ENCODE measurements around the gene NOTCH2.

The NOTCH2 gene

DNA sequence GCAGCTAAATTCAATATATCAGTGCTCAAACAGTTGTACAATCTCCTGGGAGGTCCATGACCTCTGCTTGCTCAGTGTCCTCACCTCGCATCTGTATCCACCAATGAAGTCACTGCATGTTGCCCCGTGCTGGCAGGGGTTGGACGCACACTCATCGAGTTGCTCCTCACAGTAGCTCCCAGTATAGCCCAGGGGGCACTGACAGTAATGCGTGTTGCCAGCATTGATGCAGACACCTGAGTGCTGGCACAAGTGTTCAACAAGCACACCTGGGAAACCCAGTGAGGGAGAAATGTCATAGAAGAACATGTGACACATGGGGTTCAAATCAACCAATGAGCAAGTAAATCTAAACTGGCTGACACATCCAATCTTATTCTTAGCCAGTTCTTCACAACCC, 132.3 kb downstream of the NOTCH2 start:
- no peak for DNase-seq

DNA sequence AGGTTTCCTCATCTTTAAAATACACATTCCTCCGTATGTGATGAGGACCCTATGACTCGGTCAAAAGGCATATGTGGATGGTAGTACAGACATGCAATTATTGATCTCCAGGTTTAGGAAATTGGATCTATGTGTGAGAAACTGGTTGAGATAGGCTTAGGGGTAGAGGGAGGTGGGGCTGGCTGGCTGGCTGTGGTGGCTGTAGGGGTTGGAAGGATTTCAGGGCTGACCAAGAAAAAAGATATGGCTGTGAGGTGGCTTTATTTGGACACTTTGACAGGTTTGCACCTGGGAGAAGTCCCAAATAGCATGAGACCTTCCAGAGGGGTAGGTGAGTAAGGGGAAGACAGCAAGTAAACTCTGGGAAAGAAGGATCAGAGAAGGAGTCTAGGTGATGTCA, 133.5 kb downstream of the NOTCH2 start:
- DNase-seq = no peak

DNA sequence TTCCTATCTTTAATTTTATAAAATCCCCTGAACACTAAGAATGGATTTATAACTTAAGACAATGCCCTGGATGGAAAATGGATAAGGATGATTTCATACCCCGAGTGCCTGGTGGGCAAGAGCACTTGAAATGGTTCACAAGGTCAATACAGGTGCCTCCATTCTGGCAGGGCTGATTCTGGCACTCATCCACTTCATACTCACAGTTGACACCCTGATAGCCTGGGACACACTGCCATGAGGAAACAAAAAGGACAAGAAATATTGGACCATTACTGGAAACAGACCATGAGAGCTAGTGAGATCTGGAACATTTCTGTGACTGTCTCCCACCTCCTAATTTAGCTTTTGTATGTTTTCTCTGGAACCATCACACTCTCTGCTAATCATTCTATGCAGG, 134.1 kb downstream of the NOTCH2 start:
- DNase-seq = no peak

DNA sequence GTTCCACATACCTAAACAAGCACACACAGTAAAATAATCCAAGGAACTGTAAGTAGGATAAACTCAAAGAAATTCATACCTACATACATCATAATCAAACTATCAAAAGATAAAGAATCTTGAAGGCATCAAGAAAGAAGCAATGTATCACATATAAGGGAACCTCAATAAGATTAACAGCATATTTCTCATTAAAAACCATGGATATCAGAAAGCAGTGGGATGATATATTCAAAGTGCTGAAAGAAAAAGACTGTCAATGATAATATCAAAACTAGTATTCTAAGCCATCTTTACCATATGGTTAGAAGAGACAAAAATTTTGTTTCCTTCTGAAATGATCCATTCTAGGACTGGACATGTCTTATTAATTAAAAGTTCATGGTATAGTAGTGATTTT, 136.1 kb downstream of the NOTCH2 start:
- no peak for DNase-seq

DNA sequence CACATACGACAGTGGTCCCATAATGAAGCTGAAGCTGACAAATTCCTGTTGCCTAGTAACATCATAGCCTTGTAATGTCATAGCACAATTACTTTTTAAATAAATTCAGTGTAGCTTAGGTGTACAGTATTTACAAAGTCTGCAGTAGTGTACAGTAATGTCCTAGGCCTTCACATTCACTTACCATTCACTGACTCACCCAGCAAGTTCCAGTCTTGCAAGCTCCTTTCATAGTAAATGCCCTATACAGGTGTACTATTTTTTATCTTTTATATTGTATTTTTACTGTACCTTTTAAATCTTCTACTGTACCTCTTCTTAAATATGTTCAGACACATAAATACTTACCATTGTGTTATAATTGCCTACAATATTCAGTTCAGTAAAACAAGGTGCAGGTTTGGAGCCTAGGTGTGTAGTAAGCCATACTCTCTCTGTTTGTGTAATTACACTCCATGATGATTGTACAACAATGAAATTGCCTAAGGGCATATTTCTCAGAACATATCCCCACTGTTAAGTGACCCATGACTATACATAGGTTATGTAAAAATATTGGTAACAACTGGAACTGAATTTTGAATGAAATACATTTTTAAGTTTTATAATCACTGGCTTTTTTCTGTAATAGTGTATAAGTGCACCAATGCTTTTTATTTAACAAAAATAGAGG, 139.7 kb downstream of the NOTCH2 start:
- no peak for DNase-seq

DNA sequence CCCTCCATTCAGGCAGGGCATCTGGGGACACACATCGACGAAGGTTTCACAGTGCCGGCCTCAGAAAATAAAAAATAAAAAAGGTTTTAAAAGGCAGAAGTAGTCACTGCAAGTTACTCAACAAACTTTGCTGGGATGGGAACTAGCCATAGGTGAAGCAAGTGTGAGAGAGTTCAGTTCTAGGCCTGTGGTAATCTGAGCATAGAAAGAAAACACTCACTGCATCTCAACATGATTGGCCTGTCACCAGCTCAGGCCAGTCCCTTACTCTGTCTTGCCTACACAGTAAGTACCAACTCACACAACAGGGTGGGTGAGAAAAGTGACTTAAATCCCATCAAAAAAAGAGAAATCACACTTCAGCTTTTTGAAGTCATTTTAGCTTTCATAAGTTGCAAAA, 142.9 kb downstream of the NOTCH2 start:
- DNase-seq = no peak

DNA sequence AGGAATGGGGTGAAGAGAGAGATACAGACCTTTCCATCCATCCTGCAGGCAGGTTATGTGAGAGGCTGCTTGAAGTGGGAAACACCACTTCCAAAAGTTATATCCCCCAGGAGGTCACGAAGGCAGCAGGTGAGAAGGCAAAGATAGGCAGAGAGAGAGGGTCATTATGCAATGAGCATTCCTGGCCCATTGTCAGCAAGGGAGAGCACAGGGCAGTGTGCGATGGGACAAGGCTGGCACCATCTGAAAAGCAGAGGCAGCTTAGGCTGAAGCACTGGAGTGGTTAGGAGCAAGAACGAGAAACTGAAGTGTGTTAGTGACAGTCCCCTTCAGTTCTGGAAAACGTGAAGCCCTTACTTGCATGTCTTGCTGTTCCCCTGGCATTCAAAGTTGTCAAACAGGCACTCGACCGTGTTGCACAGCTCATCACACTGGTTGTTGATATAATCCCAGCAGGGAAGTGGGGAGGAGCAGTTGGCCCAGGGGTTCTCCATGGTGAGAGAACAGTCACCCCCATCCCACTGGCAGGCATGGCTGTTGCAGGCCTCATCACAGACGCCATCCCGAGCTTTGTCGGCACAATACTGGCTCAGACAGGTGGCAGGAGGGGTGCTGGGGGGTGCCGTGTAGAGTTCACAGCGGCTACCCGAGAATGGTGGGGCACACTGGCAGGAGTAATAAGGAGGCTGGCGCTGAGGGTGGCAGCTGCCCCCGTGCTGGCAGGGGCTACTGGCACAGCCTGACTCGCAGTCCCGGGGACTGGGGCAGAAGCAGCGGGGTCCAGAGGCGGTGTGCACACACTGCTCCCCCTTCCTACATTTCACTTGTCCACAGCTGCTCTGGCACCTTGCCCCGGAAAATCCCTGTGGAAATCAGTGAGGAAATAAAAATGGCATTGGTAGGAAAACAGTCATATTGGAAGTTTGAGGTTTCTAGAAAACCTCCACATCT, 144.2 kb downstream of the NOTCH2 start:
- DNase-seq = no peak

DNA sequence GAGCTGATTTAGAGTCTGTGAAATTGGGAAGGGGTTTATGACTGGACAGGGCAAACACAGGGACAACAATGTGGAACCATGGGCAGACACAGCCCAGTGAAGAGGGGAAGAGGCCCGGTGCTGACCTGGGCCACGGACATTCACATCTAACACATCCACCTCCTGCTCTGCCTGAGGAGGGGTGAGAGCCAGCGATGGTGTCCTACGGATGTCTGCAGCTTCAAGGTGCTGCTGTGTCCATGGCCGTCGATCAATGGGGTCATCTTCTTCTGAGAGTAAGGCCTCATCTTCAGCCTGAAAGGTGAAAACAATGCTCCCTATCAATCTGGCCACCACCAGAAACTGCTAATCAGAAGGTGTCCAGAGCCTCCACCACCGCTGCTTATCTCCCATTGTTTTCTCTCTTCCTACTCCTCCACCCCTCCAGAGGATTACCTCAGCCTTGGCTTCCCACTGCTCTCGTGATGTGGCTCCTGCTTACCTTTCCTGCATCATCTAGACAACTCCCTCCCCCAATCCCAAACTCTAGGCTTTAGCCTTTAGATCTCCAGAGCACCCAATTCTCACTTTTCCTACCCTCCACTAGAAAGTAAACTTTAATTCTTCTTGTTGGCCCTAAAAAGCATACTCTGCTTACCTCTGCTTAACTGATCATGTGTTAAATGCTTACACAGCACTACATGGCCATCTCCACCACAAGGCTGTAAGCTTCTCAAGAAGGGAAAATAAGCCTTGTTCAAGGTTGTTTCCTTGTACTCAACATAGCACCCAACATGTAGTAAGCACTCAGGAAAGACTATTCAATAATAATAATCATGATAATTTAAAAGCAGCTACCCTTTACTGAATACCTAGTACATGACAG, 149.1 kb downstream of the NOTCH2 start:
- DNase-seq = no peak

DNA sequence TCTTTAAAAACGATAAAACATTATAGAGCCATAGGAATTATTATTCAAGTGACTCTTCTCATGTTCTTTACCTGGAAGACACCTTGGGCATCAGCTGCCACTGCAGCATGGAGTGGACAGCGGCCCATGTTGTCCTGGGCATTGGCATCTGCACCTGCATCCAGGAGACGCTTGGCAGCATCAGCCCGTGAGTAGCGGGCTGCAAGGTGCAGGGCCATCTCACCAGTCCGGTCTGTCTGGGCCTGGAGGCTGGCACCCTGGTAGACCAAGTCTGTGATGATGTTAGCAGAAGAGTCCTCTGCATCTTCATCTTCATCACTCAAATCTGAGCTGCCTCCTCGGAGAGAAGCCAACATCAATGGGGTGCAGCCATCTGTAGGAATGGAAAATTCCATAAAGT, 150.2 kb downstream of the NOTCH2 start:
- no peak for DNase-seq

DNA sequence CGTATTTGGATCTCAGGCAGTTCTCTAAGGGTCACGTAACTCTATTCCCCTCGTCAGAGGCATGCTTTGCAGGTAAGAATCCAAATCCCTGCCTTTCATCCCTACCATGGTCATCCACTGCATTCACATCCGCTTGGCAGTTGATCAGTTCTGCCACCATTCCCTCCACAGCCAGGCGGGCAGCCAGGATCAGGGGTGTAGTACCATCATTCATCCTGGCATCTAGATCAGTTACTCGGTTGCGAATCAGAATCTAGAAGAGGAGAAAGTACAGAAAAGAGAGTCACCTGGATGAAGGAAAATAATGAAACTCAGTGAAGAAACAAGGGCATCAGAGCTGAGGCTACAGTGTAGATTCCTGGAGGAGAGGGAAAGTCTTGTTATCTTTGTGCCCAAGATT, 151.2 kb downstream of the NOTCH2 start:
- DNase-seq = no peak

DNA sequence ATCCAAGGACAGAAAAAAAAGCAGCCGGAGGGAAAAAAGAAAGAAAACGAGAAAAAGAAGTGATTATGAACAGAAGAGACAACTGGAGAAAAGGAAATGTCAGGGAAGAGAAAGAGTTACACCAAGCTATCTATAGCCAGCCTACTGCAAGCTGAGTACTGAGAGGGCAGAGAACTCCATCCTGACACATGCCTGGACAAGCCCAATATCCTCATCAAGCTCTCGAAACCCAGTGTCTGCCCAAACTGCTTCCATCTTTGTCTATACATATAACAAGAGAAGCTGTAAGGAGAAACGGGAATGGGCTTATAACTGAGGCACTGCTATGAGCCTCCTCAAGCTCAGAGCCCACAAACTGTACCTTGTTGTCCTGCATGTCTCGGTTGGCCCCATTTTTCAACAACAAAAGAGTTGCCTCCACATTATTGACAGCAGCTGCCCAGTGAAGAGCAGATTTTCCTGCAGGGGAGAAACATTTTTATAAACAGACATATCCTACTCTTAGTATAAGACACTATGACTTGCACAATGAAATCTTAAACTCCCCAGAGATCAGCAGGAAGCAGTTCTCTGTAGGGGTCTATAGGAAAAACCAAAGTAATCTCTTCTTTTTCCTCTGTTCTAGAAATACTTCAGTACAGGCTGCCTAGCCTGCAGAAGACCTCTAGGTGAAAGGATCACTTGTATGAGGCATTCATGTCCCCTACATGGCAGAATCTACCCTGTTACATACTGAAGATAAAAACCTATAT, 152.0 kb downstream of the NOTCH2 start:
- no peak for DNase-seq

DNA sequence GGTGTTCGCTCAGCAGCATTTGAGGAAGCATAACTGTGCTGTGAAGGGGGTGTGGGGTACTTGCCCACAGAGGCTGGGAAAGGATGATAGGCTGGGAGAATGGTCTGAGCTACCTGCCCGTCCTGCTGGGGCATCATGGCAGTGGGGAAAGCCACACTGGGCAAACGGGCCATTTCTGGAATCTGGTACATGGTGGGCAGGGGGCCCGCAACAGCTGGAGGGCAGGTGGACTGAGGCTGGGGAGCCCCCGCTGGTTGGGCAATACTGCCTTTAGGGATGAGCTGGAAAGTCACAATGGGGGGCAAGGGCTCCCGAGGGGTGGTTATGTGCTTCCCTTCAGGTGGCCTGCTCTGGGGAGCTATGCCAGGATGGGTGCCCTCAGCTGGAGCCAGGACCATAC, 153.9 kb downstream of the NOTCH2 start:
- DNase-seq = no peak

DNA sequence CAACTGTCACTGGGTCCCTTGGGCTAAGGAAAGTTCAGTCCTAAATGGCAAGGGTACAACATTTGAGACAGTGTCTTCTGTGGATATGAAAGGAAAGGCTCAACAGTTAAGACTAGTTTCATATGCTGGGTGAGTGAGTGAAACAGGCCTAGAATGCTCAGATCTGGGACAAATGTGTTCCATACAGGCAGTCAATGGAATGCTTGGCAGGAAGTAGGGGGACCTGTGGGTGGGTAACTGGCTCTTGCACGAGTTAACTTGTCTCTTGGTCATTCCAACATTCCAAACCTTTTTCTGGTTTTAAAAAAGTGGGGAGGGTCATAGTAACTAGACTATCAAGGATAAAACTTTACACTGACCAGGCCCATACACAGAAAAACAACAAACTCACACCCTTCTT, 155.4 kb downstream of the NOTCH2 start:
- DNase-seq = no peak

DNA sequence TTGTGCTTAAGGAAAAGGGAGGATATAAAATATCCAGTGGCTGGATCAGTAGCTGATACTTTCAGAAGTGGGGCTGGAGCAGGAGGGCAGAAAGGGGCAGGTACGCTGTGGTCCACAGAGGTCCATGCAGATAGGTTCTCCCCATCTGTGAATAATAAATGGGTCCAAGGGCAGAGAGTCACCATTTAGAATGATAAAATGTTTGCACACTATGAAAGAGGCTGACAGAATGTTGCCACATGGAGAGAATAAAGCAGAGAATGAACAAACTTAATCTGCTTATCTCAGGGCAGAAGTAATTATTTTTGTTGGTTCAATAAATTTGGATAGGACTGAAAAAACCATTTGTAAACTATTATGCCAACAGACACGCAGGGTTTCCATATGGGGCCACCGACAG, 156.5 kb downstream of the NOTCH2 start:
- DNase-seq = no peak

DNA sequence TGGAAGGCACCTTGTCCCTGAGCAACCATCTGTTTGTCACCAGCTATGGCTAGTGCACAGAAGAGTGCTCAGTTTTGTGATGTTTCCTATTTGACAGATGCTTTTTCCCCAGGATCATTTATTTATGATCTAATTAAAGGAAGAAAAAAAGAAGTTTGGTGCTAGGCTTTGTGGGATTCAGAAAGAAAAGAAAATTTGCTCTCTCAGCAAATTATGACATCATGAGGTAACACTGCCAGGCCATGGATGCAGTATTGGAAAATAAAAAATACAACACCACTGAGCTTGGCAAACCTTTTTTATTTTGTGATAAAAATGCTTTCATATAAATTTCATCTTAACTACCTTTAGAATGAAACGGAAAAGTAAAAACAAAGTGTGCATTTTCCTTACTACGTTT, 157.7 kb downstream of the NOTCH2 start:
- no peak for DNase-seq

DNA sequence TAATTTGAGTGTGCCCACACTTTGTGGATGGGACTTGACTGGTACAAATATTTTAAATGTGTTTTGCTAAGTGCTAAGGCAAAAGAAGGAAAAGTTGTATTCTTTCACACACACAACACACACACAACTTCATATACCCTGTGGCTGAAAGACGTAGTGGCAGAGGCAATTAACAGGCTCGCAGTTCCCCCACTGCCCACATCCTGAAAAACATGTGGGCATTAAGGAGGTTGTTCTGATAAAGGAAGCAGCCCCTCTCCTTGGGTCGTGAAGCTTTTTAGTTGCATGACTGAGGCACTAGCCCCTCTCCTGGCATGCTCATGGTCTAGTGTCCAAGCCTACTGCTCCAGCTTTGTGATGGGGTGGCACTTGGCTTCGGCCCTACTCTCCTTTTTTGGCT, 158.8 kb downstream of the NOTCH2 start:
- DNase-seq = no peak

DNA sequence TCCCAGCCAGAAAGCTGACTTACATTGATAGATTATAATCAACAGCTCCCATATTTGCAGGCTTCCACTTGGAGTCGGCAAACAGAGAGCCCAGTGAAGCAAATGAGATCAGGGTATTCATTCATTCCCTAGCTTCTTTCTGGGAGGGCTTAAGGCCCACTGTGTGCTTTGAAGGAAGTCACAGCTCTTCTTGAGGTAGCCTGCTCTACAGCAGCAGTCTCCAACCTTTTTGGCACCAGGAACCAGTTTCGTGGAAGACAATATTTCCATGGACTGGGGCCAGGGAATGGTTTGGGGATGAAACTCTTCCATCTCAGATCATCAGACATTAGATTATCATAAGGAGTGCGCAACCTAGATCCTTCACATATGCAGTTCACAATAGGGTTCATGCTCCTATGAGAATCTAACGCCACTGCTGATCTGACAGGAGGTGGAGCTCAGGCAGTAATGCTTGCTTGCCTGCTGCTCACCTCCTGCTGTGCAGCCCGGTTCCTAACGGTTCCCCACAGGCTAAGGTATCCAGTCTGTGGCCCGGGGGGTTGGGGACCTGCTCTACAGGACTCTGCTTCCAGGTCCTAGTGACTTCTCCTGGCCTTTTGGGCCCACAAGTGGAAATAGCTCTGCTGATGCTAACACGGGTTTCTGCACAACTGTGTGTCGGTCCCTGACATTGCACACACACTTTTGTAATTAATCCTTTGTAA, 159.4 kb downstream of the NOTCH2 start:
- no peak for DNase-seq

DNA sequence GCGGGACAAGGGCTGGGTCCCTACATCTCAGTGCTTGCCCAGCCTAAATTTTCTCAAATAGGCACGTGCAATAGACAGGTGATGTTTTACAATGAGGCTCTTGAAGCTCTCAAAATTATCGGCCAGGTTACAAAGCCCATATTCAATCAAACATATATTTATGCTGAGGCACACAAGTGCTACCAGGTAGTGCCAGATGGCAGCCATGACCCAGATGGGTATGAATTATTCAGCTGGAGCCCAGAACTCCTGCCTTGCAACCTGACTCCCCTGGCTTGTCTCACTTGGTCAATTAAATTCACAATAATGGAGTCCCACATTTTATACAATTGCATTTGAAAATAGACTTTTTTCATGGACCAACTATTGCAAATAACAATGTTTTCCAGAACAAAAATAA, 160.8 kb downstream of the NOTCH2 start:
- DNase-seq = no peak

DNA sequence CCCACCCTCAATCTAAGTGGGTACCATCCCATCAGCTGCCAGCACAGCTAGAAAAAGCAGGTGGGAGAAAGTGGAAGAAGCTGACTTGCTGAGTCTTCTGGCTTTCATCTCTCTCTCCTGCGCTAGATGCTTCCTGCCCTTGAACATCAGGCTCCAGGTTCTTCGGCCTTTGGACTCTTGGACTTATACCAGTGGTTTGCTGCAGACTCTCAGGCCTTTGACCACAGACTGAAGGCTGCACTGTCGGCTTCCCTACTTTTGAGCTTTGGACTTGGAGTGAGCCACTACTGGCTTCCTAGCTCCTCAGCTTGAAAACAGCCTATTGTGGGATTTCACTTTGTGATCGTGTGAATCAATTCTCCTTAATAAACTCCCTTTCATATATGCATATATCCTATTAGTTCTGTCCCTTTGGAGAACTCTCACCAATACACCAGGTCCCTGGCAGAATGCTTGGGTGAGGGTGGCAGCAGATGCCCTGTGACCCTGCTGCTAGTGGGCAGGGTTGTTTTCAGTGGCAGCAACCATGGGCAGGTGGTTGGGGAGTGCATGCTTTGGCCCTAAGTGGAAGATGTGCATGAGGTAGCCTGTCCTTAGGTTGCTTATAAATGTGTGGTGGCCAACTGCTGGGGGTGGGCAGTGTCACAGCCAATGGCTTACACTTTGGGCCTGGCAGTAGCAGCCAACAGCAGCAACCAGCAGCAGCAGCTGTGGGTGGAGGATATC, 162.4 kb downstream of the NOTCH2 start:
- DNase-seq = no peak

DNA sequence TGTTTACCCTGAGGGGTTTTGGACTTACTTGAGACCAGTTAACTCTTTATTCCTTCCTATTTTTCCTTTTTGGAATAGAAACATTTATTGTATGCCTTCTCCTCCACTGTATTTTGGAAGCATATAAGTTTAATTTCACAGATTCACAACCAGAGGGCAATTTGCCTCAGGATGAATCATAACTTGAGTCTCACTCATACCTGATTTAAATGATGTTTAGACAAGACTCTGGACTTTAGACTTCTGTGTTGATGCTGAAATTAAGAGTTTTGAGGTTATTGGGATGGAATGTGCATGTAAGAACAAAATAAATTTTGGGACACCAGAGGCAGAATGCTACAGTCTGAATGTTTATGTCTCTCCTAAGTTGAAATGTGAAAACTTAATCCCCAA, 166.0 kb downstream of the NOTCH2 start:
- DNase-seq = no peak

DNA sequence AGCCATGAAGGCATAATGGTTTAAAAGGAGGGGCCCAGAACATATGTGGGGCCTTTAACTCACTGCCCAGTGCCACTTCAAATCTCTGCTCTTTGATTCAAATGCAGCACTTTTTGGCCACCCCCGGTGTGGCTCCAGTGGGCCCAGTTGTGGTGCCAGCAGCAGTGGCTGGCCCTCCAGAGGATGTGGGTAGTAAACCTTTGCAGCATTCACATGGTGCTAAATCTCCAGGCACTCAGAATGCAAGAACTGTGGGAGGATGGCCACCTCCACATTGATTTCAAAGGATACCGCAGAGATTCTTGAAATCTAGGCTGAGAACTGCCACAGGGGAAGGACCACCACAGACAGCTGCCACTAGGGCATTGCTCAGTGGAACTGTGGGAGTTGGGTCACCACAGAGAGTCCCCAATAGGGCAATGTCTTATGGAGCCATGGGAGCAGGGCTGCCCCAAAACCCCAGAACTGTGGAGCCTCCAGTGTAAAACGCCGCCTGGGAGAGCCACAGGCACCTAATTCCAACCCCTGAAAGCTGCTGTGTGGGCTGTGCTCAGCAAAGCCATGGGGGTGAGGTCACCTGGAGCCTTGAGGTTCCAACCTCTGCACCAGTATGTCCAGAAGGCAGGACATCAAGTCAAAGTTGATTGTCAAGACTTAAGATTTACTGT, 166.6 kb downstream of the NOTCH2 start:
- DNase-seq = no peak

Data from T-helper 9 cell (primary cell).